Astrocyte of the hippocampus (primary cell): ENCODE data around the gene KRTAP12-2.

Experiments
- DNase-seq: peaks from one replicate; pipeline ENCODE4 v3.0.0; 2011; ENCODE audit warnings: low read depth, low spot score

The KRTAP12-2 gene

DNA sequence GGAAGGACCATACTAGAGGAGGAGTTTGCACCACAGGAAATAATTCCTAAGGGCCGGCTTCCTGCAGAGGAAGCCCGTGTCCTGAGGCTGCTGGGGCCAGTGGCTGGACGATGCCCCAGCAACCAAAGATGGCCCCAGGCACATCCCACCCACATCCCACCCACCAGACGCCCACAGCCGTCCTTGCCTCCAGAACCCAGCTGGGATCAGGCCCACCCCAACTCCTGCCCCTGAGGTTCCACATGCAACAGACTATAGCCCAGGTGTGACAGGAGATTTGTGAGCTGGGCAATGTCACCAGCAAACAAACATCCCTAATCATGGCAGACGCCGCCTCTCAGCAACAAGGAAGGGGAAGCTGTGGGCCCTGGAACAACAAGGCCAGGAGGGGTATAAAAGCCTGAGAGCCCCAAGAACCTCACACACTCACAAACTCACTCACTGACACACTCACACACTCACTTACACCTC is 40.0 kb downstream of the KRTAP12-2 start, which contains the start of gene KRTAP10-9:
Gene KRTAP10-9, plus strand, starts transcription at position 421 of the 471 bp plus-strand sequence. CDS start 79 bp downstream, outside the sequence.
- no peak for DNase-seq

DNA sequence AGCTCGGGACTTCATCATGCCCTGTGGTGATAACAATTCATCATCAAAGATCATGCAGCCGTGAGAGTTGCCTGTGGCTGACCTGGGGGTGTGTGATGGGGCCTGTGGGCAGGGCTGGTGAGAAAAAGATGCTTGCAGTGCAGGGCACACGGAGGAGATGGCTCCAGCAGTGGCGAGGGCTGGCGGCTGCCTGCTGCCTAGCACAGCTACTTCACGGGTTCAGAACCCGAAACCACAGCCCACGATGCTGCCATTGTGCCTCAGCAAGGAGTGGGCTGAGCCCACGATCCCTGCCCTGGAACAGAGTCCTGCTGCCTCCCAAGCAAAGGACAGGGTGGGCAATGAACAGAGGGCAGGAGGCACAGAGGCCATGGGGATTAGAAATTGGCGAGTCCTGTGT is 40.5 kb downstream of the KRTAP12-2 start:
- DNase-seq = no peak

GRCh38 chr21:44625756-44626155 is 41.0 kb downstream of the KRTAP12-2 start:
- DNase-seq = no peak

- DNase-seq = no peak
Observed at GRCh38 chr21:44623575-44623974, 43.2 kb downstream of the KRTAP12-2 start.

DNA sequence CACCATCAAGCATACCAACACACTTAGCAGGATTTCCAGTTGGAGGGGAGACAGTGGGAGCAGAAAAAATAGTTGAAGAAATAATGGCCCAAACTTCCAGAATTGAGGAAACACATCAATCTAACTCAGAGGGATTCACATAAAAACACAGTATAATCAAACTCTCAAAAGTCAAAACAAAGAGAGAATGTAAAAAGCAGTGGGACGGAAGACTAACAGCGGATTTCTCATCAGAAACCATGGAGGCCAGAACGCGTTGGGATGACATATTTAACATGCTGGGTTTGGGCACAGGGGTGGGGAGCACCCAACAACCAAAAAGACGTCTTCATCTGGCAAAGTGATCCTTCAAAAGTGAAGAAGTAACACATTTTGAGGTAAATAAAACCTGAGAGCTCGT is 46.8 kb downstream of the KRTAP12-2 start:
- DNase-seq = no peak

- no peak for DNase-seq
Observed at GRCh38 chr21:44618909-44619308, 47.8 kb downstream of the KRTAP12-2 start.

DNA sequence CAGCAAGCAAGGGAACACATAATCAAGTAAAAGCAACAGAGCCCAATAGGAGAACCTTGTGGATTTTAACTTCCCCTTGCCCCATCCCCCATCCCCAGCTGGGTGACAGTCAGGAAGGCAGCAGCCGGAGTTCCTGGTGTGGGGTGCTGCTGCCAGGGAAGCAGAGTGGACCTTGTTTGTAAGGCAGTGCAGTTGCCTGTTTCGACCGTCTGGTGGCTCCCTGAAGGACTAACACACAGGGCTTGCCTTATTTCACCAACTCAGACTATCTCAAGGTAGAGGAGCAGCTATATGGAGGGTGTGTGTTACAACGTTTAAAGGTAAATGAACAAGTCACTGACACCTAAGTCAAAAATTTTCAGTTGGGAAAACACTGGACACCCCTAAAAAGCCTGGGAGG is 48.2 kb downstream of the KRTAP12-2 start:
- DNase-seq = no peak

GRCh38 chr21:44617071-44617501 is 49.6 kb downstream of the KRTAP12-2 start:
- DNase-seq = no peak

DNA sequence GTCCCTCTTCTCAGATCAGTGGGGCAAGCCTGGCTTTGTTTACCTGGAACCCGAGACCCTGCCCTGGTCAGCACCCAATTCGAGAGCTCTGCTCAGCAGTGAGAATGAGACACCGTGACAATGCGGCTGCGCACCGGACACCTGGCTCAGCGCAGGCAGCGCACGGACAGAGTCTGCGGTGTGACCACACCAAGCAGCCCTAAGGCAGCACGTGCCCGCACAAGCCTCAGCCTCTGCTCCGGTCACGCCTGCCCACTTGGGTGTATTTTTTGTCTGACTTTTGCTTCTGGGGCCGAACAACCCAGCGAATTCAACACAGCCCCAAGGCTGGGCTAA is 50.2 kb downstream of the KRTAP12-2 start:
- no peak for DNase-seq
